Measurements from ENCODE around the gene DGKG. TPM values are rescaled to one million over a fixed set of nuclear protein-coding genes. Genes with fewer than 3 reads are reported as not detected.

DGKG gene
- polyA plus RNA-seq, 3 donors, result 4.2 to 9.2 (median 4.3) TPM

GRCh38 chr3:186178412-186178811, 183.6 kb downstream of the DGKG start:
- Mint-ChIP-seq H3K9me3 (peaks cover 0 to 3% (median 0%) of the 10 kb centered on the region in 7 donors), H3K27ac (no peak overlapping the region), H3K36me3 (peaks cover 85 to 99% of the 10 kb centered on the region in 2 donors), H3K4me1 (peaks cover 8% of the 10 kb centered on the region), H3K27me3 (ENCODE audit: low read depth in 3 of 3) (peaks cover 0 to 2% (median 0%) of the 10 kb centered on the region in 3 donors), H3K4me3 (no peak overlapping the region)
- intact Hi-C loops (cut with micrococcal nuclease), result no loop called here
- Histone ChIP-seq H3K4me1 (ENCODE audit: control insufficient read depth in 1 of 2, insufficient read depth in 2 of 2, low read length in 2 of 2) (peaks cover 6 to 7% of the 10 kb centered on the region in 2 donors), H3K79me2 (ENCODE audit: insufficient read depth, low read length) (no peaks in the 10 kb centered on the region), H3K4me3 (replicated peaks in 1 of 3; ENCODE audit: low read depth in 2 of 3, low read length in 3 of 3) (no peak overlapping the region), H3K27ac (ENCODE audit: low read depth in 1 of 2, low read length in 2 of 2) (no peak overlapping the region), H3K9ac (ENCODE audit: insufficient read depth, low read length, poor library complexity, severe bottlenecking) (no peak overlapping the region), H4K20me1 (ENCODE audit: insufficient read depth, low read length) (no peaks in the 10 kb centered on the region), H3K36me3 (replicated peaks in 1 of 2; ENCODE audit: control insufficient read depth in 1 of 2, insufficient read depth in 2 of 2, low read length in 2 of 2) (peaks cover 90 to 99% of the 10 kb centered on the region in 2 donors), H3K4me2 (replicated peaks; ENCODE audit: extremely low read depth, low read length, poor library complexity, severe bottlenecking) (no peak overlapping the region), H3K27me3 (ENCODE audit: control insufficient read depth in 2 of 2, insufficient read depth in 2 of 2, low read length in 2 of 2) (no peaks in the 10 kb centered on the region), H3K9me3 (replicated peaks in 1 of 2; ENCODE audit: control insufficient read depth in 1 of 2, insufficient read depth in 1 of 2, low read length in 2 of 2) (no peaks in the 10 kb centered on the region), H2AFZ (ENCODE audit: insufficient read depth, low read depth, low read length, poor library complexity, severe bottlenecking) (no peak overlapping the region)
- WGBS (ENCODE audit: insufficient coverage), result 100% methylated on average over 2 of the region's 4 CpGs
- no peak for DNase-seq
- TF ChIP-seq, protein P1, sequence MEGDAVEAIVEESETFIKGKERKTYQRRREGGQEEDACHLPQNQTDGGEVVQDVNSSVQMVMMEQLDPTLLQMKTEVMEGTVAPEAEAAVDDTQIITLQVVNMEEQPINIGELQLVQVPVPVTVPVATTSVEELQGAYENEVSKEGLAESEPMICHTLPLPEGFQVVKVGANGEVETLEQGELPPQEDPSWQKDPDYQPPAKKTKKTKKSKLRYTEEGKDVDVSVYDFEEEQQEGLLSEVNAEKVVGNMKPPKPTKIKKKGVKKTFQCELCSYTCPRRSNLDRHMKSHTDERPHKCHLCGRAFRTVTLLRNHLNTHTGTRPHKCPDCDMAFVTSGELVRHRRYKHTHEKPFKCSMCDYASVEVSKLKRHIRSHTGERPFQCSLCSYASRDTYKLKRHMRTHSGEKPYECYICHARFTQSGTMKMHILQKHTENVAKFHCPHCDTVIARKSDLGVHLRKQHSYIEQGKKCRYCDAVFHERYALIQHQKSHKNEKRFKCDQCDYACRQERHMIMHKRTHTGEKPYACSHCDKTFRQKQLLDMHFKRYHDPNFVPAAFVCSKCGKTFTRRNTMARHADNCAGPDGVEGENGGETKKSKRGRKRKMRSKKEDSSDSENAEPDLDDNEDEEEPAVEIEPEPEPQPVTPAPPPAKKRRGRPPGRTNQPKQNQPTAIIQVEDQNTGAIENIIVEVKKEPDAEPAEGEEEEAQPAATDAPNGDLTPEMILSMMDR (IDR thresholded peaks at IDR 0.05), result no peak

DNA sequence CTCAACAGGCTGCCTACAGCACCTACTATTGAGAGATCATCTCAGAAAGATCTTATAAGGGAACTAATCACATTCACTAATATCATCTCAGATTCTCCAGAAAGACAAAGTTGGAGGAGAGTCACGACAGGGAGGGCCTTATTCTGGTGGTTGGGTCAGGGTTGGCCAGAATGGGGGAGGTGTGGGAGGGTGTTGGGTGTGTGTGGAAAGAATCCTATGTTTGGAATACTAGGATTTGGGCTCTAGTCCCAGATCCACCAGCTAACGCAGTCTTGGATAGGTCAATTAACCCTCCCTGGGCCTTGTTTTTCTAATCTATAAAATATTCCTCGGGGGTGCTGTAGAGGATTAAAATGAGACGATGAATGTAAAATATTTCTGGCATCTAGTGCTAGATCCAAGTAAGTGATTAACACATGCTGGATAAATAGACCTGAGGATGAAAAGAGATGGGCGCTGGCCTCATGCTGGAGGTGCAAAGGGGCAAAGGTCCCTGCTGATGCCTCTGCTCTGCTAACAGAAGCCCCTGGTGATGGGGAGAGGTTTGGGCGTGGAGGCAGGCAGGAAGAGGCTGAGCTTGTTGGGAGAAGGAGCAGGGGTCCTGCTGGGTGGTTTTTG, 185.6 kb downstream of the DGKG start:
- H3K9me3 Mint-ChIP-seq, result peaks cover 0 to 2% (median 0%) of the 10 kb centered on the region in 7 donors
- no peak overlapping the region for H2AFZ ChIP-seq (ENCODE audit: insufficient read depth, low read depth, low read length, poor library complexity, severe bottlenecking)
- no peak overlapping the region for H3K4me2 ChIP-seq (replicated peaks; ENCODE audit: extremely low read depth, low read length, poor library complexity, severe bottlenecking)
- H3K4me3 Mint-ChIP-seq, result no peak overlapping the region
- no peak overlapping the region for H3K27ac ChIP-seq (ENCODE audit: low read depth in 1 of 2, low read length in 2 of 2)
- H3K4me3 ChIP-seq (replicated peaks in 1 of 3; ENCODE audit: low read depth in 2 of 3, low read length in 3 of 3), result no peak overlapping the region
- H3K36me3 Mint-ChIP-seq, result peaks cover 76 to 99% of the 10 kb centered on the region in 2 donors
- H3K9ac ChIP-seq (ENCODE audit: insufficient read depth, low read length, poor library complexity, severe bottlenecking), result no peak overlapping the region
- H3K27me3 ChIP-seq (ENCODE audit: control insufficient read depth in 2 of 2, insufficient read depth in 2 of 2, low read length in 2 of 2), result no peaks in the 10 kb centered on the region
- no peak for DNase-seq
- H3K27ac Mint-ChIP-seq, result no peak overlapping the region
- peaks cover 0 to 3% (median 2%) of the 10 kb centered on the region in 3 donors for H3K27me3 Mint-ChIP-seq (ENCODE audit: low read depth in 3 of 3)
- TF ChIP-seq, protein P1 (IDR thresholded peaks at IDR 0.05), result no peak
- H3K36me3 ChIP-seq (replicated peaks in 1 of 2; ENCODE audit: control insufficient read depth in 1 of 2, insufficient read depth in 2 of 2, low read length in 2 of 2), result peaks cover 93 to 100% of the 10 kb centered on the region in 2 donors
- no peaks in the 10 kb centered on the region for H3K79me2 ChIP-seq (ENCODE audit: insufficient read depth, low read length)
- H3K4me1 ChIP-seq (ENCODE audit: control insufficient read depth in 1 of 2, insufficient read depth in 2 of 2, low read length in 2 of 2), result no peaks in the 10 kb centered on the region
- intact Hi-C loops (cut with micrococcal nuclease), result no loop called here
- H3K4me1 Mint-ChIP-seq, result no peaks in the 10 kb centered on the region
- no peaks in the 10 kb centered on the region for H3K9me3 ChIP-seq (replicated peaks in 1 of 2; ENCODE audit: control insufficient read depth in 1 of 2, insufficient read depth in 1 of 2, low read length in 2 of 2)
- 92% methylated on average over 2 of the region's 6 CpGs for WGBS (ENCODE audit: insufficient coverage)
- H4K20me1 ChIP-seq (ENCODE audit: insufficient read depth, low read length), result no peaks in the 10 kb centered on the region
